Stimulated activated CD8-positive, alpha-beta memory T cell treated with anti-CD3 and anti-CD28 coated beads, Interleukin-15, amount 100 ng/mL, for 1 hour (primary cell): ENCODE data around the gene NPHP4.

Experiments
- DNase-seq: peaks from one replicate; pipeline ENCODE4 v3.0.0-alpha.2; 2020; ENCODE audit warnings: low read depth

NPHP4 gene

DNA sequence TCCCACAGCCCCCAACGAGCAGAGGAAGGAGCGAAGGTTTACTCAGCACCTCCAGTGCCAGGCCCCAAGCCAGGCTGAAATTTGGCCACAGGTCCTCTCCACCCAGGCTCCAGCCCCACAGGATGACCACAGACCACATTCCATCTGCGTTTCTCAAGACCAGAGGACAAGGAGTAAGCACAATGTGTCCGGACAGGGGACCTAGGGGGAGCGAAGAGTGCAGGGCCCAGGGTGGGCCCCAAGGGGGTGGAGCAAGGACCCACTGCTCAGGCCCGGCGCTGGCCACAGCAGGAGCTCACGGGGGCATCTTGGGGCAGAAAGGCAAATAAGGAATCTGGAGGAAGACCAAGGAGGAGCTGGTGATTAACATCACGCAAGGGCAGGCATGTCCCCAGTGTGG is 100.5 kb downstream of the NPHP4 start:
- no peak for DNase-seq

GRCh38 chr1:5891137-5891536 is 101.1 kb downstream of the NPHP4 start:
- DNase-seq = no peak

DNA sequence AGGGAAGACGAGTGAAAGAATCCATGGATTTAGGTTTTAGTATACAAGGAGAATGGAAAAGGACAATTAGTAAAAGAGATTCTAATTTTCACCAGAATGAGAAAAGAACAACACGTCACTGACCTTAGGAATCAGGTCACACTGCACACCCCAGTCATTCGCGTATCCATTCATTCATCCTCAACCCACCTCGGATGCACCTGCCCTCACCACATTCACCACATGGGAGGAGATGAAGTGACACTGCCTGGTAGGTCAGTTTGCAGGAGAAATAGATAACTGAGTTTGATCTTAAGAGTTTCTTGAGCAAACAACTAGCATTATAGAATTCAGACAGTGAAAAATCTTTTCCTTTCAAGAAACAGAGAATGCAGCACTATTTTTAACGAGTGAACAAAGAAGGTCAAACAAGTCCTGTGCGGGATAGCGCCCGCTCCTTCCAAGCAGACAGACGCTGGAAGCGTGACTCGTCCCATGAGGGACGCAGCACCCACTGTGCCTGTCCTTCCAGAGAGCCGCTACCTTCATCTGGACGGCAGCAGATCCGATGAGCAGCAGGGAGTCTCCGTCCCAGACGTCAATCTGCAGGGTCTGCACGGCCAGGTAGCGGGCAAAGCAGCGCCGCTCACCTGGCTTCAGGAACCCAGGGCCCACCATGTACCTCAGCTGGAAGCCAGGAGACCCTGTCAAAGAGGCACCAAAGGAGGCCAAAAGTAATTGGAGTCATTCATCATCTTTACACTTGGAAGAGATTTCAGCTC is 101.7 kb downstream of the NPHP4 start:
- no peak for DNase-seq

DNA sequence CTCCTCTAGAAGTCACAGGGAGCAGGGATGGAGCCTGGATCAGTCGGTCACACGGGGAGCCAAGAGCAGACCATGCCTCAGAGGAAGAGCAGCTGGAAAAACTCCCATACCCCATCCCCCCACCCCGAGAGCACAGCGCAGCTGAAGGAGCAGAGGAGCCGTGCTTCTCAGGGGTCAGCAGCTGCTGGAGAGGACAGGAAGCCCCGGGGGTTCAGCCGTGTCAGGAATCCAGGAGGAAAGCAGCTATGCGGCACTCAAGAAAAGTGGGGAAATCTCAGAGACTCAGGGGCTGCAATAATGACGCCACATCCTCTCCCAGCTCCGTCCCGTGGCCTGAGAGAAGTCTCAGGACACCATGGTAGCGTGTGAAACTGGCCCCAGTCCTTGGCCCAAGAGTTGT is 102.3 kb downstream of the NPHP4 start:
- no peak for DNase-seq

DNA sequence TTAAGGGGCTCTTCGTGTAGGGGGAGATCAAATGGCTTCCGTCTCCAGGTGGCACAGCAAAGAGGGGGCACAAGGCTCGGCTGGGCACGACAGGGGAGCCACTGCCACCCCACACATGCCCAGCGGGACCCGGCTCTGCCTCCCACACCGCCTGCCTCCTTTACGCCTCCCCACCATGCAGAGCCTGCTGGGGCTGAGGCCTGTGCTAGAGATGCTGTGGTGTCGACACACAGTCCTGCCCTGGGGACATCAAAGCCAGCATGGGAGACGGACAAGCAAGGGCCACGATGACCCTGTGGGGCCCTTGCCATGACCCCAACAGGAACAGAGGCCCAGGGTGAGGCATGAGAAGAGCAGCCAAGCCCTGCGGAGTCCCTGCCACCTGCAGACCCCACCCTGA is 102.8 kb downstream of the NPHP4 start:
- no peak for DNase-seq

- DNase-seq = no peak
Observed at GRCh38 chr1:5888606-5889211, 103.5 kb downstream of the NPHP4 start.

GRCh38 chr1:5887971-5888361 is 104.3 kb downstream of the NPHP4 start:
- no peak for DNase-seq

DNA sequence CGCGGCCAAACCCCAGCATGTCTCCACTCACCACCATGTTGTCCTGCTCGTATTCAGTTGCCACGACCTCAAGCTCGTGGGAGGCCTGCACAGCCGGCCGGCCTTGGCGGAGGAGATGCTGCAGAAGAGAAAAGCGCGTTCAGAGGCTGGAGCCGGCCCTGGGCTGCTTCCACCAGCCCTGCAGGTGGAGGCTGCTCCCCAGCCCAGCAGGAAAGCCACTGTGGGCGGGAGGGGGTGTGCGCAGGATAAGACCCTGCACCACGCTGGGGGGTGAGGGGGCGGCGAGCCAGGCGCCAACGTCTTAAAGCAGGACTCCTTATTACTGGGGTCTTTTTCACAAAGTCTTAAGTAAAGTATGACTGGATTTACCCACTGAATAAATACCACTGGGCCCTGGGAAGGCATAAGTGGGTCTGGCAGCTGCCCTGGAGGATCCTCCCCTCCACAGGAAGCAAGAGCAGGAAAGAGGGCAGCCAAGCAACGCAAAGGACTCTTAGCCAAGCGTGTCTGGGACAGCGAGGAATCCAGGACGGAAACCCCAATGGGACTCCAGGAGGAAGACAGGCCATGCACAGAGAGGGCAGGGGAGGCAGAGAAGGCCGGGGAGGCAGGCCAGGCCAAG is 104.8 kb downstream of the NPHP4 start:
- no peak for DNase-seq

DNA sequence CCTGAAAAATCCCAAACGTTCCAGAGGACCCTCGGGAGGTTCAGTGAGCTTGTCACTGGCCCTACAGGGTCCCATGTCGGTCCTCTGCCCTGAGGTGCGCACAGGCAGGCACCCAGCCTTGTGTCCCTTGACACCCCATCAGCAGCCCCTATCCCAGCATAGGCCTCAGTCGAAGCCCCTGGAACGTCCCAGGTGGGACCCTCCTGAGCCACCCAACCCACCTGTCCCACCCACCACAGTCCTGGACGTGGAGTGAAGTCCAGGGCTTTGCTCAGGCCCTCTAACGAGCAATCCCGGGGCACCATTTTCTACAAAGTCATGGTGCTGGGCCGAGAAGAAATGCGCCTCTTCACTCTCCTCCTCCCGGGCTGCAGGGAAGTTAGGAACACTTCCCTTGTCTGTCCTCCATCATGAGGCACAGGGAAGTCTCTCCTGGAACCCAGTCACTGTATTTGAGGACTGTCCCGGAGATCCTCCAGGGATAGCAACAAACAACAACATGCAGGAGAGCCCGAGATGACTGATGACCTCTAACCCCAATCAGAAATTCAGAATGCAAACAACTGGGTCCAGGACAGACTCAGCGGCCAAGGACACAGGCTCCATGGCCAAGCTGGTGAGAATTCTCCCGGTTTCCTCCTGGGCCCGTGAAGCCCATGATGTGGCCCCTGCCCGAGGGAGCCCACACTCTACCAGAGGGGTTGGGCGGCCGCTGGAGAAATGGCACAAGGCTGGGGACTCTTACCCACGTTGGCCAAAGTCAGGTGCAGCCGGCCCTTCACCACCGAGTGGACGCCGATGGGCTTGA is 105.5 kb downstream of the NPHP4 start:
- no peak for DNase-seq

DNA sequence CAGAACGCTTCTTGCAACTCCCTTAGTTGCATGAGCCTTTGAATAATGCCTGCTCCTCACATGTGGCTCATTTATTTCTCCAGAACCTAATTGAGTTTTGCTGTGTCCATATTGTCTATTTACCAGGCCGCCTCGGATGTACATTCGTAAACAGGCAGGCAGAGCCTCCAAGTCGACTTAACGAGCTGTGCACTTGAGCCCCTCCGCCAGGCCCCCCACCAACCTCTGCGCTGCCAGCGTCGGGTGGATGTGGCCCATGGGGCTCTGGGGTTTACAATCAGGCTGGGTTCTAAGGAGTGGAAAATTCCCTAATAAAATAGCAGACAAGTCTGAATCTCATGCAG is 106.1 kb downstream of the NPHP4 start:
- DNase-seq = no peak

DNA sequence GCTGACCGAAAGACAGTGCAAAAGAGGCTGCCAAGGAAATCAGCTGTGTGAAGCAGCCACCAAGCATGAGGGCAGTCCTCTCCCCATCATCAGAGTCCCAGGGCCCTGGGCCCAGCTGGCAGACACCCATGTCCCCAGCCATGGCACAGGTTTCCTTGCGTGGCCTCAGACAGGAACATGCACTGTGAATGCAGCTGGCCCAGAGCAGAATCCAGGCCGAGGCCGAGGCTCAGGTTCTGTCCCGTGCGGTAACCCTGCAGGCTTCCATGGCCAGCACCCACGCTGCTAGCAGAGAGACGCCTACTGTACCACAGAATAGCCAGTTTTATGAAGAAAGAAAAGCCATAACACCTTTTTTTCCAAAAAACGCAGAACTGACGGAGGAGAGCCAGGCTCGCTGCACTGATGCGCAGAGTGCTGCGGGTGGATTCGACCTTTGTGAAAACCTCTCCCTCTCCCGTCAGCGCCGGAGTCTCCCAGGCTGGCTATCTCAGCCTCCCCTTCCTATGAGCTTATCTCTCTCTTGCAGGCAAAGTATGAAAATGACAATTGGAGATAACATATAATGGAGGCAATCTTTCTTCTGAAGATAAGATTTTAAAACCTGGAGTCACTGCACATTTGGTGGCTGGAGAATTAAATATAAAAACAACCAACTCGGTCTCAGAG is 106.6 kb downstream of the NPHP4 start:
- no peak for DNase-seq

GRCh38 chr1:5884110-5884509 is 108.1 kb downstream of the NPHP4 start:
- no peak for DNase-seq

DNA sequence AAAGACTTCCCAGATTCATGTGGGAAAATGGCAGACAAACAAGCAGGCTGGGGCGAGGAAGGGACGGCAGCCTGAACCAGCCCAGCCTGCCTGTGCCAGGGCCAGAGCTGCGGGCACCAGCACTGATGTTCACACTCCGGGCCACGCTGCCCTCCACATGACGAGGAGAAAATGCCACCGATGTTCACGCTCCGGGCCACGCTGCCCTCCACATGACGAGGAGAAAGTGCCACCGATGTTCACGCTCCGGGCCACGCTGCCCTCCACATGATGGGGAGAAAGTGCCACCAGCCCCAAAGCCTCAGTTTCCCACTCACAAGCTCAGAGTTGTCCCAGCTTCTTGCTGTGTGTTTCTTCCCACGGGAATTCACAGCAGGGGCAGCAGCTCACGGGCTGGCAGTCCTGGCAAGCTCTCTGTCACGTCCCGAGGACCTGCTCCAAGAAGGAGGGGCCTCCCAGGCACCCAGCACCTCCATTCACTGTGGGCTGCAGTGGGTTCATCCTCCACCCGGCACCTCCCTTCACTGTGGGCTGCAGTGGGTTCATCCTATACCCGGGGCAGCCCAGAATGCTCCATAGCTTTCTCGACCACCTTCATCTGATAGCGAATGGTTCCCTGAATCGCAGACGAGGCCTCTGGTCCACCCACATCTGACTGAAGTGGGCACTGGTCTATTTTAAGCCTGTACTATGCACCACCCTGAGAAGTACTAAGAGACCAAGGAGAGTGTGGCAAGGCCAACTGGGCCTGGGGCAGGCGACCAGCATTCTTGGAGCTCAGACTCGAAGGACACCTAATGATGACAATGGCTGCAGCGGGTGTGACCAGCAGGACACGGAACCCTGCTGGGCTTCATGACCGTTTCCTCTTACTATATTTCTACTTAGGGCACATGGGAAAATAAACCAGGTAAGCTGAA is 108.8 kb downstream of the NPHP4 start:
- no peak for DNase-seq

DNA sequence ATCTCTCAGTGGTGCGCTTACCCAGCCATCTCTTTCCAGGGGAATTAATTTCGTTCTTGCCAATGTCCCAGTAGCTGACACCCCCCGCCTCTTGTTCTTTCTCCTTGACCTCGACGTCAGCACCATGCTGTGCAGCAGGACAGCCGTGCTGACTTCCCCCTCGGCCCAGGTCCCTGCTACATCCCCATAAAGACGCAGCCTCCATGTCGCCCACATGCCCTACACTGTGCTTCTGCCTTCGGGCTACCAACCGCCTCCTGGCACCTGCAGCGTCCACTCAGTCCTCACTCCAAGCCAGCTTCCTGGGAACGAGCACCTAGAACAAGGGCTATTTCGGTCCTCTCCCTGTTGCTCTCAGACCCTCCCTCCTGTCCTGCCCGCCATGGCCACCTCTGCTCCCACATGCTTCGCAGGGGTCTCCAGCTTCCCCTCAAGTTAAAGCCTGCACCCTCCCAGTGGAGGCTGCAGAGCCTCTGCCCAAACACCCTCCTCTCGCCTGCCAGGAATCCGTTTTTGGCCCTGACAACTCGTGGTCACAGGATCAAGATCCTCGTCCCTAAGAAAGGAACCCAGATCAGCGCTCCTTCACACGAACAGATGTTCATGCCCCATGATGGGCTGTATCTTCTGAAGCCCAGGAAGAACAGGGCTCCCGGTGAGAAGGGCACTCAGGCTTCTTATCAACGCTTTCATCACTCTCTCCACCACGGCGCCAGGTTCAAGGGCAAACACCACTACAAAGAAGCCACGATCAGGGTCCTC is 109.7 kb downstream of the NPHP4 start:
- DNase-seq = no peak

GRCh38 chr1:5881526-5882222 is 110.6 kb downstream of the NPHP4 start:
- DNase-seq = no peak

DNA sequence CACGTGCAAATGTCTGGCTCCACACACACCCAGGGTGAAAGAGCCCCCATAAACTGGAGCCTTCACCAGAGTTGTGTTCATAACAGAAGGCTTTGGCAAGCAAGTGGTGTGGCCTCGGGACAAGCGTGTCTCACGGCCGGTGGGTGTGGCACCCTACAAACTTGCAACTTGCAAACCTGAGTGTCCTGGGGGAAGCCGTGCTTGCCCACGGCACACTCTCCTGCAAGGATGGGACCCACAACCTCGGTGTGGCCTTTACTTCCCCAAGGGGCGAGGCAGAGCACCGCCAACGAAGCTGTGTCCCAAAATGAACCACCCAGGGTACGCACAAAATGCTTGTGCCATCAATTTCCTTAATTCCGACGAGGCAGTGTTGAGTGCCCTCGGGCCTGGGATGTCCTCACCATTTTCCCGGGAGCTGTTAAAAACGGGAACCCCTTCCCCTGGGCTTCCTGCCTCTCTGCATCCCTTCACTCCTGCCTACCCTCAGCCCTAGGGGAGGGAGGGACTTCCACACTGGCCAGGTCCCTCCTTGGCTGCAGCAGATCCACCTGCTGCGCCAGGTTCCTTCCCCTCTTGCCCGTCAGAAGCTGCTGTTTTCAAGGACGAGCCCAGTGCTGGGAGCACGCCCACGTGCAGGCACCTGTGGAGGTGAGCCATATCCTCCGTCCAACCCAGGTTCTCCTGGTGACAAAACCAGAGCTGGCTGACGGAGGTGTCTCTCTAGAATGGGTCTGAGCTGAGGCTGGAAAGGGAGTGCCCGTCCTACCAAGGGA is 111.4 kb downstream of the NPHP4 start:
- DNase-seq = no peak

GRCh38 chr1:5879421-5879820 is 112.8 kb downstream of the NPHP4 start:
- no peak for DNase-seq

GRCh38 chr1:5878971-5879370 is 113.3 kb downstream of the NPHP4 start:
- no peak for DNase-seq
